CD1c-positive myeloid dendritic cell (primary cell): ENCODE results near the gene APCDD1.
"Not testable (repeated sequence)": the region's sequence is repeated elsewhere in the genome, so short reads cannot be mapped to it uniquely, and the experiment has no call there.

Experiments
- DNase-seq: peaks from one replicate; pipeline ENCODE4 v3.0.0-alpha.2; 2016; ENCODE audit errors: extremely low spot score

APCDD1 gene

GRCh38 chr18:10490401-10491165 lies 36.1 kb downstream of the APCDD1 start:
- DNase-seq, result peak; percentile 67

- no peak for DNase-seq
These were observed 41.5 kb downstream of the APCDD1 start for GRCh38 chr18:10495936-10496335.

- DNase-seq, result no peak
These were observed 42.8 kb downstream of the APCDD1 start for GRCh38 chr18:10497206-10497749.

DNA sequence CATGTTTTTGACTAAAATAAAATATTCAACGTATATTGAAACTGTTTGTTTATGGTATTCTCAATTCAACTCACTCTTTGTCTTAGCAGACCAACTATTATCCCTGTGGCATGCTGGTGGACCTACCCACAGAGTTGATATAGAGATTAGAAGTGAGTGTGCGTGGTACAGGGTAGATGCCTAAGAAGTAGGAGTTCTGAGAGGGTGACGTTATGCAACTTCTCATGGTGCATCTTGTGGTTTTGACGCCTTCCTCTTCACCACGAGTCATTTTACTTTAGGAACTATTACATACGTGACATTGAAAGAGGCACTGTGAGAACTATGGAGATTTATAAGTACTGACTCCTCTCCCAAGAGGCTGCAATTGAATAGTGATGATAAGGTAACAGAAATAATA lies 44.8 kb downstream of the APCDD1 start:
- peak; percentile 82 for DNase-seq

GRCh38 chr18:10500038-10500437 lies 45.6 kb downstream of the APCDD1 start:
- DNase-seq, result no peak

GRCh38 chr18:10504723-10505122 lies 50.3 kb downstream of the APCDD1 start:
- no peak for DNase-seq

GRCh38 chr18:10505892-10506291 lies 51.5 kb downstream of the APCDD1 start:
- not testable (repeated sequence) for DNase-seq

- no peak for DNase-seq
These were observed 54.2 kb downstream of the APCDD1 start for GRCh38 chr18:10508591-10508990.

- no peak for DNase-seq
These were observed 56.8 kb downstream of the APCDD1 start for GRCh38 chr18:10511236-10511635.

GRCh38 chr18:10514082-10514481 lies 59.6 kb downstream of the APCDD1 start:
- DNase-seq, result no peak

- DNase-seq, result no peak
These were observed 60.2 kb downstream of the APCDD1 start for GRCh38 chr18:10514601-10515000.

- DNase-seq, result peak; percentile 52
These were observed 61.0 kb downstream of the APCDD1 start for GRCh38 chr18:10515456-10515855.

DNA sequence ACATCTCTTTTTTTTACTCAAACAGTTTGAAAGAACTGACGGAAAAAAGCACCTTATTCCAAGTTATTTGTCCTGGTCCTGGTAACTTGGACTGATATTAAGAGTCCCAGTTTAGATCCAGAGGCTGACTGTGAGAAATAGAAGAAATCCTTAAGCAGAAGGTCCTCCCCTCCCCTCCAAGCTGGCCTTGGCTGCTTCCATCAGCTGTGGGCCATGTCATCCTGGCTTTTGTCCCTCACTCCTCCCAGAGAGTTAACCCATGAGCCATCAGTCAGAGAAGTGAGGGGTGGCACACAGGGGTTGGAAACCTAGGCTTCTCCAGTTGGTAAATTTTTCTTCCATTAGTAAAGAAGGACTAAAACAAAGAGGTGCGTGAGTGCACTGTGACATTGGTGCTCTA lies 61.6 kb downstream of the APCDD1 start:
- DNase-seq, result no peak

GRCh38 chr18:10518595-10519255 lies 64.3 kb downstream of the APCDD1 start:
- DNase-seq, result peak; percentile 45

DNA sequence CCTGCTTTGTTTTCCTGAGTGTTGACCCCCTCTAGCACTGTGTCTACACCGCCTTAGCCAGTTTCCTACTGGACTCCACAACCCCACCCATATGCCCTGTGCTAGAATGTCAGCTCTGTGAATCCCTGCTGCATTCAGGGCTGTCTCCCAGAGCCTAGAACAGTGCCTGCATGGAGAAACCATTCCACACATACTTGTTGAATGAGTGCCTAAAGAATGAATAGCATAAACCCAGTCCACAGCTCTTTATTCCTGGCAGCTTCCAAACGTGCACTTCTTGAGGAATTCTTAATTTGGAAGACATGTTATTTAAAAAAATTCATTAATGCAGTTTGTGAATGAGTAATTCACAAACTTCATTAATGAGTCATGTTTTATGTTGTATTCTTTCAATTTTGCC lies 64.9 kb downstream of the APCDD1 start:
- DNase-seq, result no peak

DNA sequence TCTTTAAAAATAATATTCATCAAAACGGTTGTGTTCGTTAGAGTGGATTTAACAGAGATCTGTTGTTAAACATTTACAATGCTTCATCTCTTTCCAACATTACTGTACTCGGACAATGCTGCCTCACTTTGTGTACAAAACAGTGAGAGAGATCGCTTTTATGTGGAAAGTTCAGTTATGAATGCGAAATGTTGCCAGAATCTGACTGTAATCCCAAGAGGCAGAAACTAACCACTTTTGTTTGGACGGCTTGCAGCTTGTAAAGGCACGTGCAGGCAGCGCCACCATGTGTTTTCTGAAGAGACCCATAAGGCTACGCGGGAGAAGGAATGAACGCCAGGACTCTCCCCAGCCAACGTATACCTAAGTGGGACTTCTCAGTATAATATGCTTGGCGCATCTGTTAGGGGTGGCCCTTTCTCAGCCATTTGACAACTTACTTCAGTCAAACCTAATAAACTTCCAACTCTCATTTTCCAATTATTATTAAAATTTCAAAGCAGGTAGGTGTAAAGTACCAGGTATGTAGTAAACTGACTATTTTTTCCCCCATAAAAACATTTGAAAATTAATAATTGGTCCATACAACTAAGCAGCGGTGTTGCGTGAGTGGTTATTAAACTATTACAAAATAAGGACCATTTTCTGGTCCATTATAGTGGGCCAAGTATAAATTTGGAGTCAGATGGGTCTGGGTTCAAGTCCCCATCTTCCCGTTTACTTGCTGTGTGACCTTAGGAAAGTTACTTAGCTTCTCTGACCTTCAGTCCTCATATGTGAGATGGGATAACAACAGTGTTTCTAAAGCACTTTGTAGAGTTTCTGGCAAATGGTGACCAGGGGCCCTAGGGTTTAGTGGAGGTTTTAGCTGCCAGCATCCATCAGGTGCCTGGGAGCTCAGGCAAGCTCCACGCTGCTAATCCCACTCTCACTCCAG lies 65.8 kb downstream of the APCDD1 start:
- peak; percentile 82 for DNase-seq

- no peak for DNase-seq
These were observed 67.1 kb downstream of the APCDD1 start for GRCh38 chr18:10521566-10521965.

DNA sequence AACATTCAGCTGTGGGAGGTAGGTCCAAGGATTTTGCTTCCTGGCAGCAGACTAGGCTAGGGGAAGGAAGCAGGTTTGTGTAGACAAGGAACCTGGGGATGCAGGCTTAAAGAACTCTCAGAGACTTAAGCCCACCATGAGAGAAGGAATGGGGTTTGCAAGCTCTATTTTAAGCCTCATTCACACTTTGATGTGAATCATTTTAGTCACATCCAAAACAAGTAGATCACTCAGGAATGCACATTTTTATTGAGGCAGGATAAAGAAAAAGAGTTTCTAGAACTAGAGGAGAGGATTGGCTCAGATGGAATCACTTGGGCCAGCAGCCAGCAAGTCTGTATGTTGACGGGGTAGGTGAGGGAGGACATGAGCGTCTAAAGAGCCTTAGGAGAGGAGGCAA lies 68.1 kb downstream of the APCDD1 start:
- no peak for DNase-seq

DNA sequence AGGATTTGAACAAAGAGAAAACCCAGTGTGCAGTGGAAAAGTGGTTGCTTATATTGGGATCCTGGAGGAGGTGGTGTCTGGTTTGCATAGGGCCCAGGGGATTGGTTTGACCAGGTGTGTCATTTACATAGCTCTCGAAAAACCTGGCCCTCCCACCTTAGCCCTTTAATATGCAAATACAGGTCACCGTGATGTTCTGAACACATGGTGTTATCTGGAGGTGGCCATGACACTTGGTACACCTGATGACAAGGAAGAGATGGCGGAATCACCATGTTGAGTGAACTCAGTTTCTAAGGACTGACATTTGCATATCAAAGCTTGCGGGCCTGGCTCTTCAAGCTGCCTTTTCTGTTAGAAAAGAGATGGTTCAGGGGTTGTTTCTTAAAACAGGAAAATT lies 69.1 kb downstream of the APCDD1 start:
- DNase-seq, result no peak

DNA sequence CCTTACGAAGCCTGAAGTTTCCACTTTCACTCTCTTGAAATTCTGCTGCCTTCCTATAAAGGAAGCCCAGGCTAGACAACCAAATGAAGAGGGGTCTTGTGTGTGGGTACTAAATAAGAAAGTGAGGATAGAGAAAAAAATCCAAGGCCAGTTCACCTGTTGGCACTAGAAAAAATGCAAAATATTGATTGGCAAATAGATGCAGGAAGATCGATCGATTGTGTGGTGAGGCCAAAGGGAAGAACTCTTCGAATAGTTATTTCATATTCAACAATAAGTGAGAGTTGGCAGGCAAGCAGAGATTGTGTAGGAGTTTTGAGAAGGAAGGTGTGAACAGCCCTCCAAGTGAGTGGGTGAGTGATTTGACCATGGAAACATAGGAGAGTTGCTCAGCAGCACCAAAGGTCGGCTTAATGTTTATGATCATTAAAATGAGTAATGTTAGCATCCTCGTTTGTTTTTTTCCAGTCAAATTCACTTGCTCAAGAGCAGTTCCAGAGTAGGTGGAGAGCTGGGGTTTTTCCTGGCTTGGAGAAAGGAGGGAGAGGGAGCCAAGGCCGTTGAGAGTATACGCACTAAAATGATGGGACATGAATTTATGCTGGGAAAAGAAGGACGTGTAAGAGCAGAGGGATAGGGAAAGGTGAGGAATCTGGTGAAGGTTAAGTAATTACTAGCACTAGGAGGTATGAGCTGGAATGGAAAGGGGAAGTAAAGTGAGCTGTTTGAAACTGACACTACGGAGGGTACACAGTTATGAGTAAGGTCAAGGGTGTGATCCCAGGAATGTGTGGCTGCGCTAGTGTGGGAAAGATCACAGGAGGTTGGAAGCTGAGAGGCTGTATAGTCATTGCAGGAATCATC lies 70.3 kb downstream of the APCDD1 start:
- peak; percentile 75 for DNase-seq

DNA sequence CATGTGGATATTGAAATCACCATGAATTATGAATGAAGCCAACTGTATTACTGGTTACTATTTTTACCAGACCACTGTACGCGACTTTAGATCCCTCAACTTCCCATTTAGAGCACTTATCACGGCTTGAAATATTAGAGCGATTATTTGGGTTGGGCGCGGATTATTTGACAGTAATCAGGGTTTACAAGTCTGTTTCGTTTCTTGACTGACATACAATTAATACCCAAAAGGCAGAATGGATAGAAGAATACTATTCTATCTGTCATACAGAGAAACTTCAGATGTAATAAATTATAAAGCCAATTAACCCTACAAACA lies 70.9 kb downstream of the APCDD1 start:
- no peak for DNase-seq
